Activated T-helper 2 cell treated with anti-CD3 and anti-CD28 coated beads, Interferon-gamma antibody, Interleukin-2, Interleukin-4, amounts not matched to agents 10 μg/mL and 5 μg/mL and 100 μg/mL, durations not matched to agents 14 hours and 24 hours and 36 hours (primary cell): ENCODE results near the gene NFATC1. TPM values are rescaled to one million over a fixed set of nuclear protein-coding genes. Genes with fewer than 3 reads are reported as not detected.

Source experiments
- DNase-seq: peaks from one replicate; pipeline ENCODE4 v3.0.0; 2021; ENCODE audit warnings: low spot score
- H3K27ac Mint-ChIP-seq: one replicate; pipeline ENCODE4 v1.8.0; 2021; ENCODE audit warnings: mixed read lengths
- H3K27me3 Mint-ChIP-seq: one replicate; pipeline ENCODE4 v1.8.0; 2021; ENCODE audit warnings: low read depth, mixed read lengths
- H3K36me3 Mint-ChIP-seq: one replicate; pipeline ENCODE4 v1.8.0; 2021; ENCODE audit warnings: low read depth, mixed read lengths
- H3K4me1 Mint-ChIP-seq: one replicate; pipeline ENCODE4 v1.8.0; 2021; ENCODE audit warnings: low read depth, mixed read lengths
- H3K4me3 Mint-ChIP-seq: one replicate; pipeline ENCODE4 v1.8.0; 2021; ENCODE audit warnings: low read depth, mild to moderate bottlenecking, moderate library complexity, mixed read lengths
- H3K9me3 Mint-ChIP-seq: one replicate; pipeline ENCODE4 v1.8.0; 2021; ENCODE audit warnings: mixed read lengths
- intact Hi-C: fragments of 100-400 bp; cut with micrococcal nuclease; formaldehyde crosslinking; loops from one replicate; pipeline ENCODE4 v1.15.1; 2023
- total RNA-seq: library from RNA; stranded (reverse); gene quantifications from 2 replicates; pipeline ENCODE4 v1.2.3, GENCODE V29; 2022

NFATC1 gene
- total RNA-seq, 1 donor from 2014 or later, result 99.9 TPM

DNA sequence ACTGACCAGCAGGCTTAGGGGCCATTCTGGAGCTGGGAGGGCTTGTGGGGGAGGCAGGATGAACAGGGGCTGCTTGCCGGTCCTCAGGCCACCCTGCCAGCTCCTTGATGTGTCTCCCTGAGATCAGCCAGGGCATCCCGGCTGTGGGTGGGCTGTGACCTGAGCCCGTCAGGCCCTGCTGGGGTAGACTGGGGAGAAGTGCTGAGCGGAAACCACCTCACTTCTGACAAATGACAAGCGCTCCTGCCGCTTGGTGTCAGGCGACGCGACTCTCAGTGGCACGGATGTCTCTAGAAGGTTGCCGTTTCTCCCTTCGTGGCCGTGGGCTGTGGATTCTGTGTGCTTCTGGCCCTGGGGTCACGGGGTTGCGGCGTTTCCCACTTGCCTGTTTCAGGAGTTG, 45.7 kb downstream of the NFATC1 start:
- no peak for DNase-seq
- Mint-ChIP-seq H3K36me3 (peaks cover 37% of the 10 kb centered on the region), H3K9me3 (no peaks in the 10 kb centered on the region), H3K27me3 (no peaks in the 10 kb centered on the region), H3K4me3 (no peak overlapping the region), H3K27ac (no peak overlapping the region), H3K4me1 (peaks cover 16% of the 10 kb centered on the region)
- intact Hi-C loops, result loop anchor here (5.0 kb wide), 1 partner anchor 44 kb away; the partner anchor contains the start of gene NFATC1

DNA sequence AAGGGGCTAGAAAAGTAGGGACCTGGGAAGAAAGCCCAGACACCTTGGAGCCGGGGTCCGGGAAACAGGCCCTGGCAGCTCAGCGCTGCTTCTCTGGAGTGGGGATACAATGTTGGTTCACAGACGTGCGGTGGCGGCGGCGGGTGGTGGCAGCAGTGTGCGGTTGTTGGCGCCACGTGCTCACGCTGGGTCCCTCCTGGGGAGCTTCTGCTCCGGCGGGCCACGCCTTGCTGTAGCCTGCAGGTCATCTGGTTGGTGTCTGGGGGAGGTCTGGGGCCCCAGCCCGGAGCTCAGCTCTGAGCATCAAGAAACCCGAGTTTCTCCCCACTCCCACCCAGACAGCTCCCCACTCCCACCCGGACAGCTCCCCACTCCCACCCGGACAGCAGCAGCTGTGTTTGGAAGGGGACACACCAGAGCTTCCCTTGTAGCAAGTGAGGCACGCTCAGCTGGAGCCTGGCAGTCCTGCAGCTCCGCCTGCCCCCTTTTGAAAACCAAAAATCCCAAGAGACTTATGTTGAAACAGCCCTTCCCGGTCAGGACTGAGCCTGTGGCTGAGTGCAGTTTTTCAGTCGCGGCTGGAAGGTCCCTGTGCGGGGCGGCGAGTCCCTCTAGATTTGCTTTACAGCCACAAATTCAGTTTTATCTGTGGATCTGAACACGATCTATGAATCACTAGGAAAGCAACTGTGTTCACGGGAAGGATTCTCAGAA, 46.9 kb downstream of the NFATC1 start:
- H3K9me3 Mint-ChIP-seq, result no peaks in the 10 kb centered on the region
- H3K27ac Mint-ChIP-seq, result peak overlapping the region; percentile 55
- H3K4me1 Mint-ChIP-seq, result peaks cover 17% of the 10 kb centered on the region
- H3K4me3 Mint-ChIP-seq, result no peak overlapping the region
- DNase-seq, result no peak
- no peaks in the 10 kb centered on the region for H3K27me3 Mint-ChIP-seq
- intact Hi-C loops, result loop anchor here (5.0 kb wide), 1 partner anchor 45 kb away; the partner anchor contains the start of gene NFATC1
- peaks cover 43% of the 10 kb centered on the region for H3K36me3 Mint-ChIP-seq

DNA sequence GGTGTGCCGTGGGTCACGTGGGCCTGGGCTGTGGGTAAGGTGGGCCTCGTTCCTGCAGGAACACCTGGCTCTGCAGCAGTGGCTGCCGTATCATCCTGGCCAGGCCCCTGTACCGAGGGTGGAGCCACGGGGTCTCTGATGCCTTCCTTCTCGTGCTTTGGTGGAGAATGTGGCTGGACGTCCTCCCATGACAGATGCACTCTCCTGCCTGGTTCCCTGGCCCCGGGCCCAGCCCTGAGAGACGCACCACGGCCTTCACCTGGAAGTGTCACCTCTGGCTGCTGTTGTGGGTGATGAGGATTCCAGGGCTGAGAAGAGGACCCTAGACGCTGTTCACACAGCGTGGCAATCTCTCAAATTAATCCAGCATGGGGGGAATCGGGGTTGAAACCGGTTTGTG, 49.5 kb downstream of the NFATC1 start:
- peaks cover 9% of the 10 kb centered on the region for H3K4me1 Mint-ChIP-seq
- no peaks in the 10 kb centered on the region for H3K9me3 Mint-ChIP-seq
- intact Hi-C loops, result loop anchor here (5.0 kb wide), 1 partner anchor 77 kb away; no protein-coding TSS in a partner anchor
- no peaks in the 10 kb centered on the region for H3K27me3 Mint-ChIP-seq
- no peak overlapping the region for H3K27ac Mint-ChIP-seq
- H3K4me3 Mint-ChIP-seq, result no peak overlapping the region
- DNase-seq, result no peak
- peaks cover 50% of the 10 kb centered on the region for H3K36me3 Mint-ChIP-seq

DNA sequence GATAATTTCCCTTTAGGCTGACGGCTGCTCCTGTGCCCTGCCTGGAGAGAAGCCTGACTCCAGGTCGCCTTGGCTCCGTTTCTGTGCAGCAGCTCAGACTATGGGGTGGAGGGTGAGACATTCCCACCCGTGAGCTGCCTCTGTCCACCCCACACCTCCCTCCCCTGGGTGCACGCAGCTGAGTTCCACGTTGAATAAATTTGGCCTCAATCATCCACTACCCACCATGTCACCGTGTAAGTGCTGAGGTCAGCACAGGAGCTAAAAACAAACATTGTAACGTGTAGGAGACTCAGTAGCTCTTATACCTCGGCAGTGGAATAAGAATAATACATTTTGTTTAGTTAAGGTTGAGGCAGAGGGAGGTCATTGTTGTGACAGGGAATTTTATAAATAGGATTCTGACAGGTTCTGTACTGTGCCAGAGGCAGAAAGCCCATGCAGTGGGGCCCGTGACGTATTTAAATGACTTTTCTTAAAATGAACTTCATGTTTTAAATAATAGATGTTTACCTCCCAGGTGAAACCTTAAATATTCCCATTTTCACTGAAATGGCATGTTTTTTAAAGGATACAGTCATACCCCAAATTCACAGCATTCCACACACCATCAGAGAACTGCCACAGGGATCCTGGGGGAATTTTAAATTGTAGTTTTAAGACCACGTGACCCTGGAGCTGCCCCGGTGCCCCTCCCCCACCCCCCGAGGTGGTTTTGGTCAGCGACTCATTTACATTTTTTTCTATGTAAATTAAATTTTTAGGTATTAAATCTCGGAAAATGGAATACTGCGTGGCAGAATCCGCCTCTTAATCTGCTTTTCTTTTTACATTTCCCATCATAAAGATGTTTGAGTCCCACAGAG, 50.2 kb downstream of the NFATC1 start:
- H3K9me3 Mint-ChIP-seq, result no peaks in the 10 kb centered on the region
- no peak overlapping the region for H3K27ac Mint-ChIP-seq
- intact Hi-C loops, result loop anchor here (5.0 kb wide), 1 partner anchor 76 kb away; no protein-coding TSS in a partner anchor
- DNase-seq, result no peak
- H3K27me3 Mint-ChIP-seq, result no peaks in the 10 kb centered on the region
- H3K36me3 Mint-ChIP-seq, result peaks cover 55% of the 10 kb centered on the region
- H3K4me3 Mint-ChIP-seq, result no peak overlapping the region
- peaks cover 9% of the 10 kb centered on the region for H3K4me1 Mint-ChIP-seq

DNA sequence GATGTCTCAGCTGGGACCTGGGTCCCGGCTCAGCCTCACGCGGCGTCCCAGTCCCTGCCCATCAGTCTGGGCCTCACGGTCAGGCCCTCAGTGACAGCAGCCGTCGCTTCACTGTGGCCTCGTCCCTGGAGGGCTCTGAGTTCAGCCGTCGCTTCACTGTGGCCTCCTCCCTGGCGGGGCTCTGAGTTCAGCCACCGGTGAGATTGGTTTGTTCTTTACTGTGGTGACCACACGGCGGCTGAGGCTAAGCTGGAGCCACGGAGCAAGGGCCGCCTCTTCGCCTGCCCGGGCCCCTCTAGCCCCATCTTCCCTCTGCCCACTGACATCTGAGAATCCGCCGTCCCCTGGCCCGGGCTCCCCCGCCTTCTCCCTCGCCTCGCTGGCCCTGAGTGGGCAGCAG, 51.2 kb downstream of the NFATC1 start:
- peaks cover 57% of the 10 kb centered on the region for H3K36me3 Mint-ChIP-seq
- peaks cover 9% of the 10 kb centered on the region for H3K4me1 Mint-ChIP-seq
- intact Hi-C loops, result loop anchor here (5.0 kb wide), 1 partner anchor 75 kb away; no protein-coding TSS in a partner anchor
- no peak overlapping the region for H3K4me3 Mint-ChIP-seq
- H3K27me3 Mint-ChIP-seq, result no peaks in the 10 kb centered on the region
- H3K27ac Mint-ChIP-seq, result no peak overlapping the region
- DNase-seq, result no peak
- no peaks in the 10 kb centered on the region for H3K9me3 Mint-ChIP-seq

DNA sequence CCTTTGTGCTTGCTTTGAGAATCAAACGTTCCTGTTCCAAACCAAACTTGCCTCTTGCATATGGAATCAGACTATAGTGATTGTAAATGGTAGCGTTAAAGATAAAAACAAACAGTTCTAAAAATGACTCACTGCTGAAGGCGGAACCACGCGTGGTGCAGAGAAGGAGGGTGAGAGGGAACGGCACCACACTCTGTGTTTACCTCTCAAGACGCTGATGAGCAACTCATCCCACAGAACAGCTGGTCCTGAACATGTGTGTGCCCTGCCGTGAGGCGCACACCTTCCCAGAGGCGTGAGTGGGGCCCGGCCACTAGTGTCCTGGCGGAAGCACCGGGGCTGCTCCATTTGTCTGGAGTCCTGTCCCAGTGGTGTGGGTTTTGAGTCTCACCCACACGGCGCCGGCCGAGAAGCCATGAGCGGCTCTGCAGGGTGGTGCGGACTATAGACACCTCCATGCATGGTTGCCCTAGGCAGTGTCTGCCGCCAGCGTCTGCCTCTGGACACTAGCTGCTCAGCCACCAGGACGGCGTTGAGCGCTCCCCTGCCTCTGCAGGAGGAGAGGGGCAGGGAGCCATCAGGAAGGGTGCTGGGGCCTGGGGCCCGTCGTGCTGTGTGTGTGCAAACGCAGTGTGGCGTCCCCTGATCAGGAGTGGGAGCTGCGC, 52.1 kb downstream of the NFATC1 start:
- intact Hi-C loops, result loop anchor here (5.0 kb wide), 1 partner anchor 74 kb away; no protein-coding TSS in a partner anchor
- Mint-ChIP-seq H3K4me3 (no peak overlapping the region), H3K27ac (peak overlapping the region; percentile 52), H3K9me3 (no peaks in the 10 kb centered on the region), H3K4me1 (peaks cover 7% of the 10 kb centered on the region), H3K36me3 (peaks cover 58% of the 10 kb centered on the region), H3K27me3 (no peaks in the 10 kb centered on the region)
- no peak for DNase-seq

- peaks cover 3% of the 10 kb centered on the region for H3K4me1 Mint-ChIP-seq
- H3K36me3 Mint-ChIP-seq, result peaks cover 59% of the 10 kb centered on the region
- no peak overlapping the region for H3K4me3 Mint-ChIP-seq
- no peak for DNase-seq
- H3K27me3 Mint-ChIP-seq, result no peaks in the 10 kb centered on the region
- no peaks in the 10 kb centered on the region for H3K9me3 Mint-ChIP-seq
- intact Hi-C loops, result loop anchor here (5.0 kb wide), 1 partner anchor 74 kb away; no protein-coding TSS in a partner anchor
- H3K27ac Mint-ChIP-seq, result no peak overlapping the region
Observed at GRCh38 chr18:79448621-79449020, 52.9 kb downstream of the NFATC1 start.

DNA sequence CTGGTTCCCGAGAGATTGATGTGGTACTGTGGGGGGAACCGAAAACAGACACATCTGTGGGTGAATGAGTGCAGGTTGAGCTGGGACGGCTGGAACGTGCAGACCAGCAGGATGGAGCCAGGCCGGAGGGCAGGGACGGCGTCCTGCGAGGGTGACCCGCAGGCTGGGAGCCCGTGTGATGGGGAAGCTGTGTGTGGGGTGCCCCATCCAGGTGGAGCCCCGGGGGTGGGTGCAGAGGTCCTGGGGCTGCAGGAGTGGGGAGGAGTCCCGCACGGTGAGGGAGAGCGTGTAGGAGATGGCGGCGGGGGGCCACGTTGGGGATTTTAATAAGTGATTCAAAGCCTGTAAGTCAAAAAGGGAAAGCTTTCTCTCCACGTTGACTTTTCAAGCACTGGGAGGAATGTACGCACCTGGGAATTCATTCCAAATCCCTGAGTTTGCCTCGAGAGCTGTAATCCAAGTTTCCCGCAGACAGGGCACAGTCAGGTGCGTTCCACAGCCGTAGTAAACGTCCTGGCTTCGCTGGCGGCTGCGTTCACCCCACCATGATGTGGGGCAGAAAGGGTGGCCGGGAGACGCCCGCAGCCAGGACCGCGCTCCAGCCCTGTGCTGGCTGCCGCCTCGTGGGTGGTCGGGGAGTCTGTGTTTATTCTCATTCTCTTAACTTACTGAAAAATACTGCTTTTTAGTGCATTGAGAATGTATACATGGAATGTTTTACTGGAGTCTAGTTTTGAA, 54.0 kb downstream of the NFATC1 start:
- Mint-ChIP-seq H3K4me3 (no peak overlapping the region), H3K27ac (no peak overlapping the region), H3K9me3 (no peaks in the 10 kb centered on the region), H3K36me3 (peaks cover 59% of the 10 kb centered on the region), H3K27me3 (no peaks in the 10 kb centered on the region), H3K4me1 (peaks cover 3% of the 10 kb centered on the region)
- intact Hi-C loops, result loop anchor here (5.0 kb wide), 1 partner anchor 73 kb away; no protein-coding TSS in a partner anchor
- DNase-seq, result no peak

- Mint-ChIP-seq H3K27me3 (no peaks in the 10 kb centered on the region), H3K36me3 (peaks cover 58% of the 10 kb centered on the region), H3K27ac (no peak overlapping the region), H3K9me3 (no peaks in the 10 kb centered on the region), H3K4me1 (peaks cover 3% of the 10 kb centered on the region), H3K4me3 (no peak overlapping the region)
- DNase-seq, result no peak
- intact Hi-C loops, result no loop called here
Observed at GRCh38 chr18:79450289-79451080, 54.8 kb downstream of the NFATC1 start.

DNA sequence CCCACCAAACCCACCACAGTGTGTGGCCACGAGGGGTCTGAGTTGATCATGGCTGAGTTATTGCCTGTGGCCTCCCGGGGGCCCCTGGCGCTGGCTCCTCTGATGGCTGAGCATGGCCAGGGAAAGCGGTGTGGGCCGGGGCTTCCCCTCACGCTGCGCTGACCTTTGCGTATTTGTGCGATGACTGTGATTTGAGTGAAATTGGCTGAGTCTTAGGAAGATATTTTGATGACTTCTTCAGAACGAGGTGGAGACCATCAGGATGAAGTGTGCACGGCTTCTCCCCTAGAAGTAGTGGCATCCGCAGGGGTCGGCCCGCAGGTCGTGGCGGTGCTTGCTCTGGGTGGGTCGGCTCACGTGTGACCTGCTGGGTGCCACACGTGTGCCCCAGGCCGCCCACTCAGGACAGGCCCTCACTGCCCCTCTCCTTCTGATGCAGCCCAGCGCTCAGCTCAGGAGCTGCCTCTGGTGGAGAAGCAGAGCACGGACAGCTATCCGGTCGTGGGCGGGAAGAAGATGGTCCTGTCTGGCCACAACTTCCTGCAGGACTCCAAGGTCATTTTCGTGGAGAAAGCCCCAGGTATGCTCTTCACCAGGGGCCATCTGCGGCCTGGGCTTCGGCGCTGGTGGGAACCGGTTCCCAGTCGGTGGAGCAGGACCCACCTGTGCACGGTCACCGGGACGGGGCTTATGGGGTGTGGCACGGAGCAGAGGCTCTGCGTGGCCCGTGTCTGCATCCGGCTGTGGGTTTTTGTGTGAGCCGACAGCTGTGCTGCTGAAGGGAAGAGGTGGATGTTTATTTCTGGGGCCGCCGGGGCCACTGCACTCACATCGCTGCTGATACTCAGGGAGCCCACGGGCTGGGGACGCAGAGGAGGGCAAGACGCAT, 55.8 kb downstream of the NFATC1 start:
- intact Hi-C loops, result no loop called here

More for the DNA sequence above, 55.8 kb downstream of the NFATC1 start:
- H3K27ac Mint-ChIP-seq, result no peak overlapping the region
- no peaks in the 10 kb centered on the region for H3K9me3 Mint-ChIP-seq
- DNase-seq, result no peak
- H3K4me1 Mint-ChIP-seq, result peaks cover 3% of the 10 kb centered on the region
- no peaks in the 10 kb centered on the region for H3K27me3 Mint-ChIP-seq
- H3K4me3 Mint-ChIP-seq, result no peak overlapping the region
- H3K36me3 Mint-ChIP-seq, result peaks cover 55% of the 10 kb centered on the region
